Measurements from ENCODE around the gene NPFF. TPM values are rescaled to one million over a fixed set of nuclear protein-coding genes. Genes with fewer than 3 reads are reported as not detected.

NPFF gene
- total RNA-seq, 2 donors from 2014 or later: 9.1 TPM; not detected in 1

GRCh38 chr12:53523131-53523530, 15.8 kb upstream of the NPFF start:
- DNase-seq (ENCODE audit: low spot score): no peak
- H3K9me3 ChIP-seq: no peaks in the 10 kb centered on the region
- no peak overlapping the region for H3K4me3 ChIP-seq
- peaks cover 61% of the 10 kb centered on the region for H3K36me3 ChIP-seq
- TF ChIP-seq CTCF (IDR thresholded peaks at IDR 0.05): no peak
- no peak overlapping the region for H3K27ac ChIP-seq
- no peaks in the 10 kb centered on the region for H3K27me3 ChIP-seq (replicated peaks; ENCODE audit: insufficient read depth)
- ATAC-seq (ENCODE audit: insufficient number of reproducible peaks, low FRiP score, low read depth): no peak
- H3K4me1 ChIP-seq (ENCODE audit: control insufficient read depth in 1 of 2, low read depth in 2 of 2): no peaks in the 10 kb centered on the region

GRCh38 chr12:53518381-53518780, 11.1 kb upstream of the NPFF start:
- H3K36me3 ChIP-seq: peaks cover 79% of the 10 kb centered on the region

GRCh38 chr12:53516758-53517455, 9.6 kb upstream of the NPFF start:
- H3K36me3 ChIP-seq: peaks cover 77% of the 10 kb centered on the region
- H3K27ac ChIP-seq: no peak overlapping the region
- H3K4me1 ChIP-seq (ENCODE audit: control insufficient read depth in 1 of 2, low read depth in 2 of 2): peaks cover 0 to 8% of the 10 kb centered on the region in 2 donors
- H3K4me3 ChIP-seq: no peak overlapping the region
- ATAC-seq (ENCODE audit: insufficient number of reproducible peaks, low FRiP score, low read depth) (no peak), DNase-seq (ENCODE audit: low spot score) (no peak)
- TF ChIP-seq CTCF (IDR thresholded peaks at IDR 0.05): no peak
- H3K27me3 ChIP-seq (replicated peaks; ENCODE audit: insufficient read depth): no peaks in the 10 kb centered on the region
- H3K9me3 ChIP-seq: no peaks in the 10 kb centered on the region

More at GRCh38 chr12:53518381-53518780, 11.1 kb upstream of the NPFF start:
- Histone ChIP-seq H3K9me3 (no peaks in the 10 kb centered on the region), H3K4me3 (no peak overlapping the region), H3K4me1 (ENCODE audit: control insufficient read depth in 1 of 2, low read depth in 2 of 2) (peaks cover 0 to 8% of the 10 kb centered on the region in 2 donors), H3K27ac (no peak overlapping the region), H3K27me3 (replicated peaks; ENCODE audit: insufficient read depth) (no peaks in the 10 kb centered on the region)
- no peak for TF ChIP-seq CTCF (IDR thresholded peaks at IDR 0.05)
- DNase-seq (ENCODE audit: low spot score) (no peak), ATAC-seq (ENCODE audit: insufficient number of reproducible peaks, low FRiP score, low read depth) (no peak)

GRCh38 chr12:53515291-53515680, 8.0 kb upstream of the NPFF start:
- Histone ChIP-seq H3K27ac (no peak overlapping the region), H3K27me3 (replicated peaks; ENCODE audit: insufficient read depth) (no peaks in the 10 kb centered on the region), H3K36me3 (peaks cover 74% of the 10 kb centered on the region), H3K4me3 (no peak overlapping the region), H3K4me1 (ENCODE audit: control insufficient read depth in 1 of 2, low read depth in 2 of 2) (peaks cover 0 to 8% of the 10 kb centered on the region in 2 donors), H3K9me3 (no peaks in the 10 kb centered on the region)
- no peak for ATAC-seq (ENCODE audit: insufficient number of reproducible peaks, low FRiP score, low read depth)
- no peak for DNase-seq (ENCODE audit: low spot score)
- TF ChIP-seq CTCF (IDR thresholded peaks at IDR 0.05): no peak

GRCh38 chr12:53514628-53515290, 7.5 kb upstream of the NPFF start:
- no peaks in the 10 kb centered on the region for H3K9me3 ChIP-seq
- DNase-seq (ENCODE audit: low spot score) (no peak), ATAC-seq (ENCODE audit: insufficient number of reproducible peaks, low FRiP score, low read depth) (no peak)
- TF ChIP-seq CTCF (IDR thresholded peaks at IDR 0.05): no peak
- H3K27ac ChIP-seq: no peak overlapping the region
- no peaks in the 10 kb centered on the region for H3K27me3 ChIP-seq (replicated peaks; ENCODE audit: insufficient read depth)
- peaks cover 69% of the 10 kb centered on the region for H3K36me3 ChIP-seq
- H3K4me3 ChIP-seq: no peak overlapping the region
- peaks cover 0 to 8% of the 10 kb centered on the region in 2 donors for H3K4me1 ChIP-seq (ENCODE audit: control insufficient read depth in 1 of 2, low read depth in 2 of 2)
